Measurements from ENCODE around the gene SPDL1.

DNA sequence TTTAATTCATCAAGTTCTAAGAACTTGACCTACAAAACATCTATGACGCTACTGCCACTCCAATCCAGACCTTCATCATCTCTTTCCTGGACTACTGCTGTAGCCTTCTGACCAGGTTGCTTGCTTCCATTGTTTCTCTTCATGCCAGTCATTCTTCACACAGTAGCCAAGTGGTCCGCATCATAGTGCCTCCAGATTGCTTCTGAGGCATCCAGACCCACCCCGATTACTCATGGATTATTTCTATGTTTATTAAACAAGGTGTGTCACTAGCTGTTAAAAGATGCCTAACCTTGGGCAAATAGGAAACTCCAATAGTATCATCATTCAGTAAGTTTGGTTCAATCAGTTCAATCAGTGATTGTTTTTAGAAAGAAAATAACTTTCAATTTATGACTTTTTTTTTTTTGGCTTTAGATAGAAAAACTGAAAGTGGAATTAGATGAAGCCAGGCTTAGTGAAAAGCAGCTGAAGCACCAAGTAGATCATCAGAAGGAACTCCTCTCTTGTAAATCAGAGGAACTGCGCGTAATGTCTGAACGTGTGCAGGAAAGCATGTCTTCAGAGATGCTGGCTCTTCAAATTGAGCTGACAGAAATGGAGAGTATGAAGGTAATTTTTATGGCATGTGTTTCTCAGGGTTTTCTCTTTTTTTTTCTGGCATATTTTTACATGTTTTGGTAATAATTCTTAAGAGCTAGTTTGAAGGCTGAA is 9.5 kb downstream of the SPDL1 start:
- TF ChIP-seq, protein P1, sequence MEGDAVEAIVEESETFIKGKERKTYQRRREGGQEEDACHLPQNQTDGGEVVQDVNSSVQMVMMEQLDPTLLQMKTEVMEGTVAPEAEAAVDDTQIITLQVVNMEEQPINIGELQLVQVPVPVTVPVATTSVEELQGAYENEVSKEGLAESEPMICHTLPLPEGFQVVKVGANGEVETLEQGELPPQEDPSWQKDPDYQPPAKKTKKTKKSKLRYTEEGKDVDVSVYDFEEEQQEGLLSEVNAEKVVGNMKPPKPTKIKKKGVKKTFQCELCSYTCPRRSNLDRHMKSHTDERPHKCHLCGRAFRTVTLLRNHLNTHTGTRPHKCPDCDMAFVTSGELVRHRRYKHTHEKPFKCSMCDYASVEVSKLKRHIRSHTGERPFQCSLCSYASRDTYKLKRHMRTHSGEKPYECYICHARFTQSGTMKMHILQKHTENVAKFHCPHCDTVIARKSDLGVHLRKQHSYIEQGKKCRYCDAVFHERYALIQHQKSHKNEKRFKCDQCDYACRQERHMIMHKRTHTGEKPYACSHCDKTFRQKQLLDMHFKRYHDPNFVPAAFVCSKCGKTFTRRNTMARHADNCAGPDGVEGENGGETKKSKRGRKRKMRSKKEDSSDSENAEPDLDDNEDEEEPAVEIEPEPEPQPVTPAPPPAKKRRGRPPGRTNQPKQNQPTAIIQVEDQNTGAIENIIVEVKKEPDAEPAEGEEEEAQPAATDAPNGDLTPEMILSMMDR (IDR thresholded peaks at IDR 0.05), result no peak
- no peak for TF ChIP-seq POLR2A (IDR thresholded peaks at IDR 0.05)

All from breast epithelium (tissue), 3 donors.